Endothelial cell of umbilical vein (primary cell): ENCODE data around the gene WDR55. TPM values are rescaled to one million over a fixed set of nuclear protein-coding genes. Genes with fewer than 3 reads are reported as not detected.

Experiments
- Bru-seq: library from RNA; stranded (reverse); fragments of 400-500 nt; gene quantifications from one replicate; lab custom pipeline; 2021; lab: Mats Ljungman, UMichigan
- BruChase-seq, 2 experiments: library from RNA; stranded (reverse); fragments of 400-500 nt; gene quantifications; one replicate each; lab custom pipeline; 2021; lab: Mats Ljungman, UMichigan
- BruUV-seq: library from RNA; stranded (reverse); fragments of 400-500 nt; replicated peaks from 2 replicates; lab custom pipeline; 2021; lab: Mats Ljungman, UMichigan
- CTCF ChIA-PET: fragments of 300-600, 350-600 bp; sonication (Branson Sonifier 250); formaldehyde crosslinking; loops from one replicate; lab custom pipeline; 2021; ENCODE audit warnings: antibody characterized with exemption, inconsistent platforms; lab: Charles Lee
- POLR2A ChIA-PET: fragments of 300-600, 350-600 bp; sonication (Branson Sonifier 250); formaldehyde crosslinking; loops from one replicate; lab custom pipeline; 2021; ENCODE audit warnings: antibody characterized with exemption, inconsistent platforms; lab: Charles Lee
- DNase-seq: peaks from one replicate; pipeline ENCODE4 v3.0.0-alpha.2; 2011; ENCODE audit warnings: low read depth, low spot score
- FAIRE-seq: peaks from 2 replicates; lab custom pipeline; 2011; peaks lifted over from hg19 to GRCh38; lab: Jason Lieb, UNC
- H2AFZ ChIP-seq: 2 replicates; pipeline ENCODE4 v1.6.0; 2012; ENCODE audit warnings: low read depth, low read length, control low read depth, inconsistent platforms
- H3K27ac ChIP-seq: 2 replicates; pipeline ENCODE4 v1.5.1; 2011; ENCODE audit warnings: low read depth, mild to moderate bottlenecking, control low read depth, low read length, moderate library complexity; ENCODE audit not compliant: insufficient read depth
- H3K27me3 ChIP-seq, 2 experiments: 2 replicates each; pipeline versions ENCODE4 v1.6.0 to v1.6.1; 2011; ENCODE audit warnings: low read length in 2 of 2, mixed read lengths in 1 of 2; ENCODE audit not compliant: control insufficient read depth in 2 of 2, insufficient read depth in 2 of 2
- H3K36me3 ChIP-seq, 2 experiments: 2 replicates in 1 of 2; 3 replicates in 1 of 2; pipeline ENCODE4 v1.5.1; 2011; ENCODE audit warnings: low read length in 2 of 2, mild to moderate bottlenecking in 1 of 2, moderate library complexity in 1 of 2; ENCODE audit not compliant: control insufficient read depth in 2 of 2, insufficient read depth in 2 of 2; ENCODE audit errors: extremely low read depth in 1 of 2
- H3K4me1 ChIP-seq: 3 replicates; pipeline ENCODE4 v1.5.1; 2011; ENCODE audit warnings: mild to moderate bottlenecking, low read length; ENCODE audit not compliant: control insufficient read depth, insufficient read depth; ENCODE audit errors: extremely low read depth
- H3K4me2 ChIP-seq: 2 replicates; pipeline ENCODE4 v1.6.1; 2011; ENCODE audit warnings: low read length, control low read depth, mixed read lengths; ENCODE audit not compliant: insufficient read depth
- H3K4me3 ChIP-seq, 3 experiments: fragments of 200-600 bp in 1 of 3; sonication (generic), shearing (Covaris generic) in 1 of 3; replicated peaks in 1 of 3; 2 replicates each; pipeline ENCODE4 v1.5.1; 2011 to 2016; ENCODE audit warnings: control low read depth in 3 of 3, low read length in 3 of 3, mild to moderate bottlenecking in 2 of 3, inconsistent platforms in 1 of 3, low read depth in 1 of 3, moderate library complexity in 1 of 3; ENCODE audit not compliant: insufficient read depth in 1 of 3
- H3K79me2 ChIP-seq: 2 replicates; pipeline ENCODE4 v1.6.0; 2012; ENCODE audit warnings: low read length, inconsistent platforms; ENCODE audit not compliant: control insufficient read depth, insufficient read depth
- H3K9ac ChIP-seq: replicated peaks from 2 replicates; pipeline ENCODE3; 2011; ENCODE audit warnings: low read length, control low read depth; ENCODE audit not compliant: insufficient read depth; ENCODE audit errors: extremely low read depth
- H3K9me1 ChIP-seq: replicated peaks from 3 replicates; pipeline ENCODE4 v1.6.0; 2011; ENCODE audit warnings: mild to moderate bottlenecking, low read length; ENCODE audit not compliant: control insufficient read depth, insufficient read depth; ENCODE audit errors: extremely low read depth
- H3K9me3 ChIP-seq: replicated peaks from 2 replicates; pipeline ENCODE4 v1.5.1; 2012; ENCODE audit warnings: low read length, inconsistent platforms; ENCODE audit not compliant: control insufficient read depth, insufficient read depth
- H4K20me1 ChIP-seq: replicated peaks from 2 replicates; pipeline ENCODE3; 2011; ENCODE audit warnings: mild to moderate bottlenecking, low read length; ENCODE audit not compliant: control insufficient read depth, insufficient read depth; ENCODE audit errors: extremely low read depth
- EZH2 ChIP-seq: IDR thresholded peaks from 2 replicates; pipeline ENCODE4 v1.6.1; 2012; ENCODE audit warnings: borderline replicate concordance, low read depth, mild to moderate bottlenecking, moderate library complexity, low read length, inconsistent platforms; ENCODE audit not compliant: severe bottlenecking
- FOS ChIP-seq: IDR thresholded peaks from 2 replicates; pipeline ENCODE4 v1.6.1; 2011; ENCODE audit warnings: mild to moderate bottlenecking, low read length, moderate library complexity, borderline replicate concordance; ENCODE audit not compliant: insufficient read depth
- GATA2 ChIP-seq: IDR thresholded peaks from 2 replicates; pipeline ENCODE4 v1.7.0; 2011; ENCODE audit warnings: low read depth, mild to moderate bottlenecking, moderate library complexity, mixed read lengths, low read length; ENCODE audit not compliant: insufficient read length, insufficient read depth
- JUN ChIP-seq: IDR thresholded peaks from 2 replicates; pipeline ENCODE4 v1.6.1; 2011; ENCODE audit warnings: borderline replicate concordance, low read depth; ENCODE audit not compliant: insufficient read length, insufficient read depth
- MYC ChIP-seq: IDR thresholded peaks from one replicate; pipeline ENCODE4 v1.6.1; 2011; ENCODE audit warnings: mild to moderate bottlenecking, low read depth, low read length
- POLR2A ChIP-seq: IDR thresholded peaks from 2 replicates; pipeline ENCODE4 v1.6.1; 2012; ENCODE audit warnings: low read depth, mild to moderate bottlenecking, control low read depth, low read length
- POLR2AphosphoS5 ChIP-seq: IDR thresholded peaks from 2 replicates; pipeline ENCODE4 v1.6.1; 2012; ENCODE audit warnings: low read depth, mild to moderate bottlenecking, control low read depth, low read length, moderate library complexity; ENCODE audit not compliant: insufficient read depth
- dilution Hi-C: fragments of 300-500 bp; cut with MboI; formaldehyde crosslinking; loops from one replicate; pipeline ENCODE4 v1.15.0; 2019; ENCODE audit warnings: low sequenced_read_pairs; ENCODE audit not compliant: extremely low pct_ligation_motif_present
- intact Hi-C: fragments of 100-400 bp; cut with micrococcal nuclease; formaldehyde crosslinking; loops from one replicate; pipeline ENCODE4 v1.10.0; 2022
- long read RNA-seq: library from polyadenylated mRNA; stranded (forward); transcript quantifications from one replicate; pipeline ENCODE4 v2.0.0, GENCODE V29; 2021
- polyA minus RNA-seq, 3 experiments: library from RNA; depleted of rRNA, polyadenylated mRNA; stranded (reverse); fragments of >200 nt; gene quantifications; 1 replicate in 1 of 3; 2 replicates in 2 of 3; pipeline ENCODE4 v1.2.3, GENCODE V29; 2011
- polyA plus RNA-seq, 4 experiments: library from polyadenylated mRNA; depleted of rRNA in 3 of 4; stranded (reverse) in 3 of 4; unstranded in 1 of 4; fragments of >200 nt; gene quantifications; 2 replicates each; pipeline versions ENCODE4 v1.2.1 to v1.2.3, GENCODE V29; 2011 to 2012; ENCODE audit warnings: missing spikeins in 1 of 4
- total RNA-seq: library from RNA; stranded (reverse); gene quantifications from 2 replicates; pipeline ENCODE4 v1.2.3, GENCODE V29; 2021
- TF ChIP-seq, protein P1 (sequence below): IDR thresholded peaks from 2 replicates; pipeline ENCODE4 v1.6.1; 2011; ENCODE audit not compliant: insufficient read depth, insufficient read length
- TF ChIP-seq, protein P2 (sequence below), 2 donors: IDR thresholded peaks; 1 replicate in 1 of 2; 2 replicates in 1 of 2; pipeline ENCODE4 v1.5.1; 2011; ENCODE audit warnings: low read length in 2 of 2, mild to moderate bottlenecking in 2 of 2, moderate library complexity in 2 of 2, control low read depth in 1 of 2, inconsistent platforms in 1 of 2, low read depth in 1 of 2; ENCODE audit not compliant: insufficient read depth in 1 of 2; ENCODE audit errors: extremely low read depth in 1 of 2

Gene WDR55, protein sequence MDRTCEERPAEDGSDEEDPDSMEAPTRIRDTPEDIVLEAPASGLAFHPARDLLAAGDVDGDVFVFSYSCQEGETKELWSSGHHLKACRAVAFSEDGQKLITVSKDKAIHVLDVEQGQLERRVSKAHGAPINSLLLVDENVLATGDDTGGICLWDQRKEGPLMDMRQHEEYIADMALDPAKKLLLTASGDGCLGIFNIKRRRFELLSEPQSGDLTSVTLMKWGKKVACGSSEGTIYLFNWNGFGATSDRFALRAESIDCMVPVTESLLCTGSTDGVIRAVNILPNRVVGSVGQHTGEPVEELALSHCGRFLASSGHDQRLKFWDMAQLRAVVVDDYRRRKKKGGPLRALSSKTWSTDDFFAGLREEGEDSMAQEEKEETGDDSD
- total RNA-seq = 24.0 and 25.3 TPM in 2 replicates
- polyA plus RNA-seq = 17.5 and 17.8 TPM in 2 replicates
- 14.2 and 16.6 TPM in 2 replicates for polyA plus RNA-seq (2011; cell fraction: cytosol; rRNA removed)
- polyA plus RNA-seq (2011; cell fraction: nucleus; rRNA removed) = 32.3 and 36.5 TPM in 2 replicates
- polyA plus RNA-seq (2012) = 11.7 and 12.5 TPM in 2 replicates
- polyA minus RNA-seq = 19.0 and 20.8 TPM in 2 replicates
- 22.9 TPM for polyA minus RNA-seq (2011; cell fraction: cytosol; rRNA and poly(A)+ RNA removed)
- 13.2 and 14.4 TPM in 2 replicates for polyA minus RNA-seq (2011; cell fraction: nucleus; rRNA and poly(A)+ RNA removed)
- Bru-seq, nascent RNA = percentile 74 among the genes with signal in this experiment
- percentile 83 among the genes with signal in this experiment for BruChase-seq, experiment 1, labeled RNA remaining after a 6-hour chase
- percentile 82 among the genes with signal in this experiment for BruChase-seq, experiment 2, labeled RNA remaining after a 2-hour chase
- long read RNA-seq, full-length matches to known transcripts = 86 of 120 reads
- long read RNA-seq, partial matches to known transcripts = 8 of 120 reads
- long read RNA-seq, other reads (novel, unspliced or antisense) = 26 of 120 reads

DNA sequence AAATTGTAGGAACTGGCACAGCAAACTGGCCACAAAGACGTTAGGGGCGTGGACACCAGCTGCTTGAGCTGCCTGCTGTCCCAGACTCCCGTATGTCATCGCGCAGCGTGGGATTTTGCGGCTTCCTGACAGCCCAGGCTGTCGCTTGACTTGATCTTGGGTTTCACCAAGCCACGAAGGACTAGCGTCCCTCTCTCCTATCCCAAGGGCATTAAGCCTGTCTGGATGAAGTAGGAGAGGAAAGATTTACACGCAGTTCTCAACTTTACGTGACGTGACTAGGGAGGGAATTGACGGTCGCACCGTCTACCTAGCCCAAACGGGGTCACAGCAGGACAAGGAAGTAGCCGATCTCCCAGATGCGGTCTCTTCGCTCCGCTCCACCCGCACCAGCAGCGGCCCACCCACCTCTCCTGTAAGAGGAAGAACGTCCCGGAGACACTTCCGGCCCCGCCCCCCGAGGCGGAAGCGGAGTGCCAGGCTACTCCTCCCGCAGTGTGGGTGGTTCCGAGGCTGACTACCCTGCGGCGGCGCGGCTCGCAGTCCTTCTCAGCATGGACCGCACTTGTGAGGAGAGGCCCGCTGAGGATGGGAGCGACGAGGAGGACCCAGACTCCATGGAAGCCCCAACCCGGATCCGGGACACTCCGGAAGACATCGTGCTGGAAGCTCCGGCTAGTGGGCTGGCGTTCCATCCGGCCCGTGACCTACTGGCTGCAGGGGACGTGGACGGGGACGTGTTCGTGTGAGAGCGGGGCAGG, at the start of gene WDR55:
TSS of gene WDR55 (plus strand) at position 546 of the 761 bp plus-strand sequence. CDS start at position 555, 9 bp downstream.
- intact Hi-C loops = loop anchor here (1.0 to 2.0 kb wide), 5 partner anchors 17 to 263 kb away; partner anchors contain the start of genes ANKHD1, HARS1, HARS2 and IK

More for the DNA sequence above, at the start of gene WDR55:
- DNase-seq (peak; percentile 88), FAIRE-seq (peak; percentile 97)
- Histone ChIP-seq H3K27me3 (no peaks in the 10 kb centered on the region), H4K20me1 (no peaks in the 10 kb centered on the region), H3K27ac (peak within 1 kb of the TSS; percentile 73), H3K4me2 (peak within 1 kb of the TSS; percentile 86), H3K36me3 (peaks cover 16 to 33% of the 10 kb centered on the region in 2 experiments), H3K79me2 (peaks cover 23% of the 10 kb centered on the region), H3K4me3 (peak within 1 kb of the TSS; percentile 73 to 93 (median 81)), H3K9me1 (no peaks in the 10 kb centered on the region), H3K4me1 (peaks cover 3% of the 10 kb centered on the region), H2AFZ (peak within 1 kb of the TSS; percentile 79), H3K9ac (peak within 1 kb of the TSS; percentile 71), H3K9me3 (no peaks in the 10 kb centered on the region)
- dilution Hi-C loops = no loop called here
- TF ChIP-seq MYC = no peak
- no peak for TF ChIP-seq JUN
- no peak for TF ChIP-seq EZH2
- peak; percentile 13 for TF ChIP-seq FOS
- TF ChIP-seq POLR2AphosphoS5 = peak; percentile 93
- TF ChIP-seq, protein P1, sequence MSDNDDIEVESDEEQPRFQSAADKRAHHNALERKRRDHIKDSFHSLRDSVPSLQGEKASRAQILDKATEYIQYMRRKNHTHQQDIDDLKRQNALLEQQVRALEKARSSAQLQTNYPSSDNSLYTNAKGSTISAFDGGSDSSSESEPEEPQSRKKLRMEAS = peak; percentile 41
- peak; percentile 94 for TF ChIP-seq POLR2A
- TF ChIP-seq, protein P2, sequence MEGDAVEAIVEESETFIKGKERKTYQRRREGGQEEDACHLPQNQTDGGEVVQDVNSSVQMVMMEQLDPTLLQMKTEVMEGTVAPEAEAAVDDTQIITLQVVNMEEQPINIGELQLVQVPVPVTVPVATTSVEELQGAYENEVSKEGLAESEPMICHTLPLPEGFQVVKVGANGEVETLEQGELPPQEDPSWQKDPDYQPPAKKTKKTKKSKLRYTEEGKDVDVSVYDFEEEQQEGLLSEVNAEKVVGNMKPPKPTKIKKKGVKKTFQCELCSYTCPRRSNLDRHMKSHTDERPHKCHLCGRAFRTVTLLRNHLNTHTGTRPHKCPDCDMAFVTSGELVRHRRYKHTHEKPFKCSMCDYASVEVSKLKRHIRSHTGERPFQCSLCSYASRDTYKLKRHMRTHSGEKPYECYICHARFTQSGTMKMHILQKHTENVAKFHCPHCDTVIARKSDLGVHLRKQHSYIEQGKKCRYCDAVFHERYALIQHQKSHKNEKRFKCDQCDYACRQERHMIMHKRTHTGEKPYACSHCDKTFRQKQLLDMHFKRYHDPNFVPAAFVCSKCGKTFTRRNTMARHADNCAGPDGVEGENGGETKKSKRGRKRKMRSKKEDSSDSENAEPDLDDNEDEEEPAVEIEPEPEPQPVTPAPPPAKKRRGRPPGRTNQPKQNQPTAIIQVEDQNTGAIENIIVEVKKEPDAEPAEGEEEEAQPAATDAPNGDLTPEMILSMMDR (IDR thresholded peaks at IDR 0.05; ENCODE audit: extremely low read depth in 1 of 2, insufficient read depth in 1 of 2, low read depth in 1 of 2, low read length in 2 of 2) = no peak
- TF ChIP-seq GATA2 = no peak
- ChIA-PET POLR2A (interaction anchor here (1.8 kb wide), 1 partner anchor 17 kb away, joined by 5 read pairs; the partner anchor contains the start of genes IK and NDUFA2), CTCF (interaction anchor here (0.6 to 2.2 kb wide), 10 partner anchors 10 to 301 kb away, joined by 3 to 6 read pairs (median 4); partner anchors contain the start of genes HARS1, HARS2 and IK)
- BruUV-seq = TSS peak; percentile 79
